Measurements from ENCODE around the gene DUT. TPM values are rescaled to one million over a fixed set of nuclear protein-coding genes. Genes with fewer than 3 reads are reported as not detected.

DUT gene
- total and polyA plus RNA-seq, 9 of the 15 experiments (the other 6 are each of a cell fraction or from before 2014, with no cell fraction given): 13.9 to 235 (median 94.9) TPM

DNA sequence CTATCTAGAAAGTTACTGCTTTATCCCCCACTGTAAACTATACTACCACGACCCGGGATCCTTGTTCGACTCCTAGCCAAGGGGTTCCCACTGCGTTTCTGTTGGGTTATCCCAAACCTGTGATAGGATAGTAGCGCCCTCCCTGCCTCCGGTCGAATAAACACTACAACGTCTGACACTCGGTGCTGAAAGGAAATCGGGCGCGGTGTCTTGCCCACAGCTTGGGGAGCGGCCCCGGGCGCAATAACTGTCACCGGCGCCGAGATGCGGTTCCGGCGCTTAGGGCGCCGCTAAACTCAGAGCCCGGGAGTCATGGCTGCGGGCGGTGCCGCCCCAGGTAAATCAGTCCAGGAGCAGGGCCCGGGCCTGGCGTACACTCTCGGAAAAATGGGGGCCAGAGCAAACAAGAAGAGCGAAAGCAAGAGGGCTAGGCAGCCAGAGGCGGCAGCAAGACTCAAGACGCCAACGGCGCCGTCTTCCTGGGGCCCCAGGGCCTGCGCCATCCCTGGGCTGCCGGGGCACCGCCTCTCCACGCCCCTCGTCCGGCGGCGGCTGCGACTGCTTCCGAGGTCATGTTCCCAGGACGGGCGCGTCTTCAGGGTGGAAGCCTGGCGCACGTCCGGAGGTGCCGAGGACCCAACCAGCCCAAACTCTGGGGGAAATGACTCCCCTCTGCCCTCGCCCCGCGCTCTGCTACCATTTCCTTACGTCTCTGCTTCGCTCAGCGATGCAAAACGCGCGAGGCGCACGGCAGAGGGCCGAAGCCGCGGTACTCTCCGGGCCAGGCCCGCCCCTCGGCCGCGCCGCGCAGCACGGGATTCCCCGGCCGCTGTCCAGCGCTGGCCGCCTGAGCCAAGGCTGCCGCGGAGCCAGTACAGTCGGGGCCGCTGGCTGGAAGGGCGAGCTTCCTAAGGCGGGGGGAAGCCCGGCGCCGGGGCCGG lies at the start of gene DUT (continued):
- TF ChIP-seq, protein P1, sequence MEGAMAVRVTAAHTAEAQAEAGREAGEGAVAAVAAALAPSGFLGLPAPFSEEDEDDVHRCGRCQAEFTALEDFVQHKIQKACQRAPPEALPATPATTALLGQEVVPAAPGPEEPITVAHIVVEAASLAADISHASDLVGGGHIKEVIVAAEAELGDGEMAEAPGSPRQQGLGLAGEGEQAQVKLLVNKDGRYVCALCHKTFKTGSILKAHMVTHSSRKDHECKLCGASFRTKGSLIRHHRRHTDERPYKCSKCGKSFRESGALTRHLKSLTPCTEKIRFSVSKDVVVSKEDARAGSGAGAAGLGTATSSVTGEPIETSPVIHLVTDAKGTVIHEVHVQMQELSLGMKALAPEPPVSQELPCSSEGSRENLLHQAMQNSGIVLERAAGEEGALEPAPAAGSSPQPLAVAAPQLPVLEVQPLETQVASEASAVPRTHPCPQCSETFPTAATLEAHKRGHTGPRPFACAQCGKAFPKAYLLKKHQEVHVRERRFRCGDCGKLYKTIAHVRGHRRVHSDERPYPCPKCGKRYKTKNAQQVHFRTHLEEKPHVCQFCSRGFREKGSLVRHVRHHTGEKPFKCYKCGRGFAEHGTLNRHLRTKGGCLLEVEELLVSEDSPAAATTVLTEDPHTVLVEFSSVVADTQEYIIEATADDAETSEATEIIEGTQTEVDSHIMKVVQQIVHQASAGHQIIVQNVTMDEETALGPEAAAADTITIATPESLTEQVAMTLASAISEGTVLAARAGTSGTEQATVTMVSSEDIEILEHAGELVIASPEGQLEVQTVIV (CRISPR knock-in tag; IDR thresholded peaks at IDR 0.05; ENCODE audit: borderline replicate concordance): no peak
- TF ChIP-seq, protein P2, sequence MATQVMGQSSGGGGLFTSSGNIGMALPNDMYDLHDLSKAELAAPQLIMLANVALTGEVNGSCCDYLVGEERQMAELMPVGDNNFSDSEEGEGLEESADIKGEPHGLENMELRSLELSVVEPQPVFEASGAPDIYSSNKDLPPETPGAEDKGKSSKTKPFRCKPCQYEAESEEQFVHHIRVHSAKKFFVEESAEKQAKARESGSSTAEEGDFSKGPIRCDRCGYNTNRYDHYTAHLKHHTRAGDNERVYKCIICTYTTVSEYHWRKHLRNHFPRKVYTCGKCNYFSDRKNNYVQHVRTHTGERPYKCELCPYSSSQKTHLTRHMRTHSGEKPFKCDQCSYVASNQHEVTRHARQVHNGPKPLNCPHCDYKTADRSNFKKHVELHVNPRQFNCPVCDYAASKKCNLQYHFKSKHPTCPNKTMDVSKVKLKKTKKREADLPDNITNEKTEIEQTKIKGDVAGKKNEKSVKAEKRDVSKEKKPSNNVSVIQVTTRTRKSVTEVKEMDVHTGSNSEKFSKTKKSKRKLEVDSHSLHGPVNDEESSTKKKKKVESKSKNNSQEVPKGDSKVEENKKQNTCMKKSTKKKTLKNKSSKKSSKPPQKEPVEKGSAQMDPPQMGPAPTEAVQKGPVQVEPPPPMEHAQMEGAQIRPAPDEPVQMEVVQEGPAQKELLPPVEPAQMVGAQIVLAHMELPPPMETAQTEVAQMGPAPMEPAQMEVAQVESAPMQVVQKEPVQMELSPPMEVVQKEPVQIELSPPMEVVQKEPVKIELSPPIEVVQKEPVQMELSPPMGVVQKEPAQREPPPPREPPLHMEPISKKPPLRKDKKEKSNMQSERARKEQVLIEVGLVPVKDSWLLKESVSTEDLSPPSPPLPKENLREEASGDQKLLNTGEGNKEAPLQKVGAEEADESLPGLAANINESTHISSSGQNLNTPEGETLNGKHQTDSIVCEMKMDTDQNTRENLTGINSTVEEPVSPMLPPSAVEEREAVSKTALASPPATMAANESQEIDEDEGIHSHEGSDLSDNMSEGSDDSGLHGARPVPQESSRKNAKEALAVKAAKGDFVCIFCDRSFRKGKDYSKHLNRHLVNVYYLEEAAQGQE (IDR thresholded peaks at IDR 0.05; ENCODE audit: borderline replicate concordance): peak; percentile 99
- TF ChIP-seq, protein P2 (CRISPR knock-in tag; IDR thresholded peaks at IDR 0.05; ENCODE audit: low read depth): peak; percentile 96
- TF ChIP-seq, protein P3, sequence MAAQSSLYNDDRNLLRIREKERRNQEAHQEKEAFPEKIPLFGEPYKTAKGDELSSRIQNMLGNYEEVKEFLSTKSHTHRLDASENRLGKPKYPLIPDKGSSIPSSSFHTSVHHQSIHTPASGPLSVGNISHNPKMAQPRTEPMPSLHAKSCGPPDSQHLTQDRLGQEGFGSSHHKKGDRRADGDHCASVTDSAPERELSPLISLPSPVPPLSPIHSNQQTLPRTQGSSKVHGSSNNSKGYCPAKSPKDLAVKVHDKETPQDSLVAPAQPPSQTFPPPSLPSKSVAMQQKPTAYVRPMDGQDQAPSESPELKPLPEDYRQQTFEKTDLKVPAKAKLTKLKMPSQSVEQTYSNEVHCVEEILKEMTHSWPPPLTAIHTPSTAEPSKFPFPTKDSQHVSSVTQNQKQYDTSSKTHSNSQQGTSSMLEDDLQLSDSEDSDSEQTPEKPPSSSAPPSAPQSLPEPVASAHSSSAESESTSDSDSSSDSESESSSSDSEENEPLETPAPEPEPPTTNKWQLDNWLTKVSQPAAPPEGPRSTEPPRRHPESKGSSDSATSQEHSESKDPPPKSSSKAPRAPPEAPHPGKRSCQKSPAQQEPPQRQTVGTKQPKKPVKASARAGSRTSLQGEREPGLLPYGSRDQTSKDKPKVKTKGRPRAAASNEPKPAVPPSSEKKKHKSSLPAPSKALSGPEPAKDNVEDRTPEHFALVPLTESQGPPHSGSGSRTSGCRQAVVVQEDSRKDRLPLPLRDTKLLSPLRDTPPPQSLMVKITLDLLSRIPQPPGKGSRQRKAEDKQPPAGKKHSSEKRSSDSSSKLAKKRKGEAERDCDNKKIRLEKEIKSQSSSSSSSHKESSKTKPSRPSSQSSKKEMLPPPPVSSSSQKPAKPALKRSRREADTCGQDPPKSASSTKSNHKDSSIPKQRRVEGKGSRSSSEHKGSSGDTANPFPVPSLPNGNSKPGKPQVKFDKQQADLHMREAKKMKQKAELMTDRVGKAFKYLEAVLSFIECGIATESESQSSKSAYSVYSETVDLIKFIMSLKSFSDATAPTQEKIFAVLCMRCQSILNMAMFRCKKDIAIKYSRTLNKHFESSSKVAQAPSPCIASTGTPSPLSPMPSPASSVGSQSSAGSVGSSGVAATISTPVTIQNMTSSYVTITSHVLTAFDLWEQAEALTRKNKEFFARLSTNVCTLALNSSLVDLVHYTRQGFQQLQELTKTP (IDR thresholded peaks at IDR 0.05; ENCODE audit: low read depth in 1 of 2, partially characterized antibody in 2 of 2): no peak
- TF ChIP-seq DPF2 (IDR thresholded peaks at IDR 0.05) (no peak), RCOR1 (IDR thresholded peaks at IDR 0.05; ENCODE audit: borderline replicate concordance in 1 of 2, low read depth in 2 of 2, low read length in 2 of 2) (0 out of 4 replicates have a peak, but pooled peaks of 1 of the 2 experiments have one; percentile 31), MAZ (CRISPR knock-in tag; conservative IDR thresholded peaks at IDR 0.05 in 1 of 2, IDR thresholded peaks at IDR 0.05 in 1 of 2) (peak in 1 of 2 experiments; percentile 59; a peak in 2 of 4 replicates), YY1 (IDR thresholded peaks at IDR 0.05; ENCODE audit: borderline replicate concordance in 1 of 3, control insufficient read depth in 1 of 3, extremely low read depth in 1 of 3, insufficient read depth in 3 of 3, insufficient read length in 1 of 3, insufficient replicate concordance in 2 of 3, low read depth in 1 of 3, low read length in 2 of 3) (peak in 1 of 3 experiments; percentile 76), JUNB (CRISPR knock-in tag; conservative IDR thresholded peaks at IDR 0.05) (no peak)

Data from K562 (cell line).